KOPT-K1 (cell line): ENCODE data around the gene PRSS53.
A peak's percentile ranks its signal among the peaks of the same experiment; 100 is the strongest.
"Not testable (repeated sequence)": the region's sequence is repeated elsewhere in the genome, so short reads cannot be mapped to it uniquely, and the experiment has no call there.

ENCODE experiments used
- H3K27ac ChIP-seq: fragments of 200-600 bp; sonication (generic); 2 replicates; pipeline ENCODE4 v1.5.1; 2016; ENCODE audit warnings: antibody characterized with exemption, mild to moderate bottlenecking, low read depth, low read length; ENCODE audit not compliant: poor library complexity, severe bottlenecking
- H3K36me3 ChIP-seq: fragments of 200-600 bp; sonication (generic); 2 replicates; pipeline ENCODE4 v1.5.1; 2017; ENCODE audit warnings: antibody characterized with exemption, mild to moderate bottlenecking, low read length, moderate library complexity; ENCODE audit not compliant: insufficient read depth
- H3K9me3 ChIP-seq: fragments of 200-600 bp; sonication (generic); 2 replicates; pipeline ENCODE4 v1.5.1; 2017; ENCODE audit warnings: antibody characterized with exemption, low read length, mild to moderate bottlenecking; ENCODE audit not compliant: insufficient read depth, poor library complexity, severe bottlenecking

Gene PRSS53

GRCh38 chr16:31108794-31109558, 20.2 kb upstream of the PRSS53 start:
- Histone ChIP-seq H3K36me3 (peaks cover 39% of the 10 kb centered on the region), H3K9me3 (no peaks in the 10 kb centered on the region), H3K27ac (peak overlapping the region; percentile 69)

GRCh38 chr16:31108035-31108793, 19.5 kb upstream of the PRSS53 start, which contains the start of gene BCKDK:
Gene BCKDK, plus strand, starts transcription at chr16:31108386. Its CDS starts 838 bp downstream, at chr16:31109224.
- peaks cover 38% of the 10 kb centered on the region for H3K36me3 ChIP-seq
- H3K27ac ChIP-seq, result peak within 1 kb of the TSS; percentile 69
- H3K9me3 ChIP-seq, result no peaks in the 10 kb centered on the region

- Histone ChIP-seq H3K27ac (peak overlapping the region; percentile 69), H3K9me3 (no peaks in the 10 kb centered on the region), H3K36me3 (peaks cover 31% of the 10 kb centered on the region)
Measured at GRCh38 chr16:31107465-31107867, 18.7 kb upstream of the PRSS53 start.

DNA sequence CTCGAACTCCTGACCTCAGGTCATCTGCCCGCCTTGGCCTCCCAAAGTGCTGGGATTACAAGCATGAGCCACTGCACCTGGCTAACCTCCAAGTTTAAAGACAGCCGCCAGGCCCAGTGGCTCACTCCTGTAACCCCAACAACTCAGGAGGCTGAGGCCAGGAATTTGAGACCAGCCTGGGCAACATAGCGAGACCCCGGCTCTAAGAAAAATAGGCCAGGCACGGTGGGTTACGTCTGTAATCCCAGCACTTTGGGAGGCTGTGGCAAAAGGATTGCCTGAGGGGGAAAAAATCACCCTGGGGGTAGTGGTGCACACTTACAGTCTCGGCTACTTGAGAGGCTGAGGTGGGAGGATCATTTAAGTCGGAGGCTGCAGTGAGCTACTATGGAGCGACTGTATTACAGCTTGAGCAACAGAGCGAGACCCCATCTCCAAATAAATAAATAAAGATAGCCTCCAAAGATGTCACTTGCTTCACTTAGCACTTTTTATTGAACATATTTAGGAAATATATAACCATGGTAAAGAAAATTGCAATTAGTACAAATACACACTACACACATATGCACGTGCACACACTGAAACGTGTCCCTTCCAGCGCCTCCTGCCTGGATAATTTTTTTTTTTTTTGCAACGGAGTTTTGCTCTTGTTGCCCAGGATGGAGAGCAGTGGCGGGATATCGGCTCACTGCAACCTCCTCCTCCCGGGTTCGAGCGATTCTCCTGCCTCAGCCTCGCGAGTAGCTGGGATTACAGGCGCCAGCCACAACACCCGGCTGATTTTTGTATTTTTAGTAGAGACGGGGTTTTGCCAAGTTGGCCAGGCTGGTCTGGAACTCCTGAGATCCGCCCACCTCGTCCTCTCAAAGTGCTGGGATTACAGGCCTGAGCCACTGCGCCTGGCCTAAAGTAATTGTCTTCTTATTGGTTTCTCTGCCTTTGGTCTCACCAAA, 18.0 kb upstream of the PRSS53 start:
- Histone ChIP-seq H3K27ac (no peak overlapping the region), H3K36me3 (peaks cover 24% of the 10 kb centered on the region), H3K9me3 (no peaks in the 10 kb centered on the region)

GRCh38 chr16:31105677-31106213, 17.0 kb upstream of the PRSS53 start:
- Histone ChIP-seq H3K36me3 (peaks cover 13% of the 10 kb centered on the region), H3K27ac (peak overlapping the region; percentile 79), H3K9me3 (no peaks in the 10 kb centered on the region)

DNA sequence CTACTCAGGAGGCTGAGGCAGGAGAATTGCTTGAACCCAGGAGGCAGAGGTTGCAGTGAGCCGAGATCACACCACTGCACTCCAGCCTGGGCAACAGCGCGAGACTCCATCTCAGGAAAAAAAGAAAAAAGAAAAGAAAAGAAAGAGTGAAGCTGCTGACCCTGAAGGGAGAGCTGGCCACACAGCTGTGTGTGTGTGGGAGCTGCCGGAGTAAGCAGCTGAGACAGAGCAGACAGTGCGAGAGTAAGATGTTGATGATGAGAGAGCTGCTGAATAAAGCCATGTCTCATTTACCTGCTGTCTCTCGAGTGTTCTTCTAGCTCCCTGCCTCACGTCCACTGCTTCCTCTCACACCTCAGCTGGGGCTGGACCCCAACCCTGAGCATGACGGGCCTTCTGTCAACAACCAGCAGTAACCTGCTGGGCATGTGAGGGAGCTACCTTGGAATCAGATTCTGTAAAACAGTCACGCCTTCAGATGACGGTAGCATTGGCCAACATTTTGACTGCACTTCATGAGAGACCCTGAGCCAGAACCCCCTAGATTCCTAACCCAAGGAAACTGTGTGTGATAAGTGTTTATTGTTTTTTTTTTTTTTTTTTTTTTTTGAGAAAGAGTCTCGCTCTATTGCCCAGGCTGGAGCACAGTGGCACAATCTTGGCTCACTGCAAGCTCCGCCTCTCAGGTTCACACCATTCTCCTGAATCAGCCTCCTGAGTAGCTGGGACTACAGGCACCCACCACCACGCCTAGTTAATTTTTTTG, 12.3 kb upstream of the PRSS53 start:
- H3K9me3 ChIP-seq, H3K36me3 ChIP-seq, H3K27ac ChIP-seq: not testable (repeated sequence)

- Histone ChIP-seq H3K36me3 (no peaks in the 10 kb centered on the region), H3K27ac (no peak overlapping the region), H3K9me3 (no peaks in the 10 kb centered on the region)
Measured at GRCh38 chr16:31099860-31100638, 11.3 kb upstream of the PRSS53 start.

- no peaks in the 10 kb centered on the region for H3K9me3 ChIP-seq
- H3K36me3 ChIP-seq, result peaks cover 23% of the 10 kb centered on the region
- peak within 1 kb of the TSS; percentile 77 for H3K27ac ChIP-seq
Measured at GRCh38 chr16:31094424-31095120, 5.8 kb upstream of the PRSS53 start, which contains the start of gene VKORC1. Gene VKORC1, minus strand, starts transcription at chr16:31094797. Its CDS starts 68 bp downstream, at chr16:31094729.

GRCh38 chr16:31094088-31094423, 5.3 kb upstream of the PRSS53 start:
- Histone ChIP-seq H3K36me3 (peaks cover 26% of the 10 kb centered on the region), H3K9me3 (no peaks in the 10 kb centered on the region), H3K27ac (peak overlapping the region; percentile 77)

DNA sequence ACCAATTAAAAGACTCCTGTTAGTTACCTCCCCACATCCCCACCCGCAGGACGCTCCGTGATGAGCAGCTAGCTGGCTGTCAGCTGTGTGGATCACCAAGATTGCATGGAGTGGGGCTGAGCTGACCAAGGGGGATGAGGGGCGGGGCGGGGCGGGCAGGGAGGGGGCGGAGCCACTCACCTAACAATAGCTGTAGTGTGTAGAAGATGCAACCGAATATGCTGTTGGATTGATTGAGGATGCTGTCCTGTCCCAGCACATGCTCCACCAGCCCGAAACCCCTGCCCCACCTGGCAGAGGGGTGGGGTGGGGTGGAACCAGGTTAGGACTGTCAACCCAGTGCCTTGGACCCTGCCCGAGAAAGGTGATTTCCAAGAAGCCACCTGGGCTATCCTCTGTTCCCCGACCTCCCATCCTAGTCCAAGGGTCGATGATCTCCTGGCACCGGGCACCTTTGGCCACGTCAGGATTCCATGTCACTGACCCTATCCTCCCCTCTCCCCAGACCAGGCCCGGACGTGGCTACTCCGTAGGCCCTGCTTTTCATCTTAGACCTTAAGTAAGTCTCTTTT, 4.5 kb upstream of the PRSS53 start:
- Histone ChIP-seq H3K27ac (no peak overlapping the region), H3K9me3 (no peaks in the 10 kb centered on the region), H3K36me3 (peaks cover 34% of the 10 kb centered on the region)

GRCh38 chr16:31092330-31092729, 3.6 kb upstream of the PRSS53 start:
- Histone ChIP-seq H3K36me3 (peaks cover 43% of the 10 kb centered on the region), H3K27ac (no peak overlapping the region), H3K9me3 (no peaks in the 10 kb centered on the region)

DNA sequence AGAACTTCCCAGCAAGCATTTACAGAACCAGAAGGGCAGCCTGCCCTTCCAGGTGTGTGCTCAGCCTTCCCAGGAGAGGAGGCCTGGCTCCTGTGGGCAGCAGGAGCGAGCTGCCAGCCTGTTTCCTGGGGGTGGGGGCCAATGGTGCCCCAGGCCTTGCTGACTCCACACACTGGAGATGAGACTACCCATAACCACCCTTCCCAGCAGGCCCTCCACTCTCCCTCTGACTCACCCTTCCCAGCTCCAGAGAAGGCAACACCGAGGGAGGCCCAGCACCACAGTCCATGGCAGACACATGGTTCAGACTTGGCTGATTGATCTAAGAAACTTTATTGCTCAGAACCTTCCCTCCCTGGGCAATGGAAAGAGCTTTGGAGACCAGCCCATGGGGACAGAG, 1.8 kb upstream of the PRSS53 start:
- Histone ChIP-seq H3K27ac (no peak overlapping the region), H3K9me3 (no peaks in the 10 kb centered on the region), H3K36me3 (peaks cover 61% of the 10 kb centered on the region)

- no peaks in the 10 kb centered on the region for H3K9me3 ChIP-seq
- H3K36me3 ChIP-seq, result peaks cover 74% of the 10 kb centered on the region
- H3K27ac ChIP-seq, result no peak overlapping the region
Measured at GRCh38 chr16:31089199-31089598, 456 bp upstream of the PRSS53 start.
